Measurements from ENCODE around the gene CSRNP3.

DNA sequence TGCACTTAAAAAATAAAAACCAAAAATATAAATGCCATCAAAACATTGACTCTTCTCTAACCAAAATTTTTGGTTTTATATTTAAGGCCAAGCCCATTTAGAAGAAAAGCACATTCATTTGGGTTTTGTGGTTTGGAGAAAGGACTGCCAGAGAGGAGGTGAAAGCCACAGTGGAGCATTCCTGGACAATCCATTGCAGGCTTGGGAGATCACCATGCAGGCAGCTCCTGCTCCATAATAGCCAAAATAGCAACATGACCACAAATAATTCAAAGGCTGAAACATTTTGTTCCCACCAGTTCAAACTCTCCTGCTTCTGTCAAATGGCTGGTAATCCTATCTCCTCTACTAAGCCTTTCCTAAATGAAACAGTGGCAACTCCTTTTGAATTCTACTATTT, 251.0 kb downstream of the CSRNP3 start:
- TF ChIP-seq, protein P1, sequence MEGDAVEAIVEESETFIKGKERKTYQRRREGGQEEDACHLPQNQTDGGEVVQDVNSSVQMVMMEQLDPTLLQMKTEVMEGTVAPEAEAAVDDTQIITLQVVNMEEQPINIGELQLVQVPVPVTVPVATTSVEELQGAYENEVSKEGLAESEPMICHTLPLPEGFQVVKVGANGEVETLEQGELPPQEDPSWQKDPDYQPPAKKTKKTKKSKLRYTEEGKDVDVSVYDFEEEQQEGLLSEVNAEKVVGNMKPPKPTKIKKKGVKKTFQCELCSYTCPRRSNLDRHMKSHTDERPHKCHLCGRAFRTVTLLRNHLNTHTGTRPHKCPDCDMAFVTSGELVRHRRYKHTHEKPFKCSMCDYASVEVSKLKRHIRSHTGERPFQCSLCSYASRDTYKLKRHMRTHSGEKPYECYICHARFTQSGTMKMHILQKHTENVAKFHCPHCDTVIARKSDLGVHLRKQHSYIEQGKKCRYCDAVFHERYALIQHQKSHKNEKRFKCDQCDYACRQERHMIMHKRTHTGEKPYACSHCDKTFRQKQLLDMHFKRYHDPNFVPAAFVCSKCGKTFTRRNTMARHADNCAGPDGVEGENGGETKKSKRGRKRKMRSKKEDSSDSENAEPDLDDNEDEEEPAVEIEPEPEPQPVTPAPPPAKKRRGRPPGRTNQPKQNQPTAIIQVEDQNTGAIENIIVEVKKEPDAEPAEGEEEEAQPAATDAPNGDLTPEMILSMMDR (IDR thresholded peaks at IDR 0.05), result no peak
- no peak for TF ChIP-seq SIN3A (IDR thresholded peaks at IDR 0.05; ENCODE audit: borderline replicate concordance, insufficient read depth, low read depth, low read length)
- TF ChIP-seq, protein P2, sequence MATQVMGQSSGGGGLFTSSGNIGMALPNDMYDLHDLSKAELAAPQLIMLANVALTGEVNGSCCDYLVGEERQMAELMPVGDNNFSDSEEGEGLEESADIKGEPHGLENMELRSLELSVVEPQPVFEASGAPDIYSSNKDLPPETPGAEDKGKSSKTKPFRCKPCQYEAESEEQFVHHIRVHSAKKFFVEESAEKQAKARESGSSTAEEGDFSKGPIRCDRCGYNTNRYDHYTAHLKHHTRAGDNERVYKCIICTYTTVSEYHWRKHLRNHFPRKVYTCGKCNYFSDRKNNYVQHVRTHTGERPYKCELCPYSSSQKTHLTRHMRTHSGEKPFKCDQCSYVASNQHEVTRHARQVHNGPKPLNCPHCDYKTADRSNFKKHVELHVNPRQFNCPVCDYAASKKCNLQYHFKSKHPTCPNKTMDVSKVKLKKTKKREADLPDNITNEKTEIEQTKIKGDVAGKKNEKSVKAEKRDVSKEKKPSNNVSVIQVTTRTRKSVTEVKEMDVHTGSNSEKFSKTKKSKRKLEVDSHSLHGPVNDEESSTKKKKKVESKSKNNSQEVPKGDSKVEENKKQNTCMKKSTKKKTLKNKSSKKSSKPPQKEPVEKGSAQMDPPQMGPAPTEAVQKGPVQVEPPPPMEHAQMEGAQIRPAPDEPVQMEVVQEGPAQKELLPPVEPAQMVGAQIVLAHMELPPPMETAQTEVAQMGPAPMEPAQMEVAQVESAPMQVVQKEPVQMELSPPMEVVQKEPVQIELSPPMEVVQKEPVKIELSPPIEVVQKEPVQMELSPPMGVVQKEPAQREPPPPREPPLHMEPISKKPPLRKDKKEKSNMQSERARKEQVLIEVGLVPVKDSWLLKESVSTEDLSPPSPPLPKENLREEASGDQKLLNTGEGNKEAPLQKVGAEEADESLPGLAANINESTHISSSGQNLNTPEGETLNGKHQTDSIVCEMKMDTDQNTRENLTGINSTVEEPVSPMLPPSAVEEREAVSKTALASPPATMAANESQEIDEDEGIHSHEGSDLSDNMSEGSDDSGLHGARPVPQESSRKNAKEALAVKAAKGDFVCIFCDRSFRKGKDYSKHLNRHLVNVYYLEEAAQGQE (IDR thresholded peaks at IDR 0.05; ENCODE audit: insufficient read depth in 1 of 2, low read depth in 2 of 2, low read length in 1 of 2), result no peak

All from Panc1 (cell line).